ENCODE results near the gene COL5A1. TPM values are rescaled to one million over a fixed set of nuclear protein-coding genes. Genes with fewer than 3 reads are reported as not detected.

COL5A1 gene
- total RNA-seq, 4 donors from 2014 or later: 7.1 to 69.3 (median 16.1) TPM

DNA sequence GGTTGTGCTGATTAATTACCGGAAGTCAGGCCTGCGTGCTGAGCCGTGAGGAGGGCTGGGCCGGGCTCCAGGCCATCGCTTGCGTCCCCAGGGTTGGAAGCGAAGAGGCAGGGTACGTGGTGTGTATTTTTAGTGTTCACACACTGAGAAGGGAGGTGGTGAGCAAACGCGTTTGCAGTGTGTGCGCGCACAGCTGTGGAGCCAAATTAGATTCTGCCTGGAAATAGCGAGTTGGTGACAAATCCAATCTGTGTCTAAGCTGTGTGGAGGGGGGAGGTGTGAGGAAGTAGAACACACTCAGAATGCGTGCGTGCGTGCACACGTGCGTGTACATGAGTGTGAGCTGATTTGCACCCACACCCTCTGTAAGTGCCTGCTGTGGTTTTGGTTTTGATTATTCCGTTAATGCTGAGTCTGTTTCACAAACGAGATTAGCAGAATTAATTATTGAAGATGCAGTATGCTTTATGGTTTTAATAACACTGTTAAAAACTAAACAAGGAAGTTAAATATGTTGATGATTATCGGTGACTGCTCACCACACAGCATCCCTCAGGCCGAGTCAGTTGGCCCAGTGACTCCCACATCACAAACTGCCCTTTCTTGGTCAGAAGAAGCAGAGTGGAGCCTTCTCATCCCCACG is 127.2 kb downstream of the COL5A1 start:
- in situ Hi-C loops (cut with MboI; ENCODE audit: low pct_ligation_motif_present in 1 of 4, low pct_unique_long_range_greater_than_20kb in 1 of 4, low sequenced_read_pairs in 3 of 4) (no loop called here), intact Hi-C loops (cut with DNase I; ENCODE audit: low total_unique reads) (no loop called here)
- Histone ChIP-seq H3K4me3 (no peak overlapping the region), H3K27ac (no peak overlapping the region), H3K4me1 (no peaks in the 10 kb centered on the region), H3K9me3 (no peaks in the 10 kb centered on the region), H3K36me3 (no peaks in the 10 kb centered on the region), H3K27me3 (no peaks in the 10 kb centered on the region)
- no peak for DNase-seq
- TF ChIP-seq CTCF (IDR thresholded peaks at IDR 0.05): no peak
- TF ChIP-seq POLR2A (IDR thresholded peaks at IDR 0.05): no peak
- no peak for TF ChIP-seq POLR2AphosphoS5 (IDR thresholded peaks at IDR 0.05)
- TF ChIP-seq EP300 (IDR thresholded peaks at IDR 0.05; ENCODE audit: low read depth): no peak
- WGBS, 2 donors (ENCODE audit: low coverage in 1 of 2): 60 to 61% methylated on average over 1 to 23 of the region's 23 CpGs

DNA sequence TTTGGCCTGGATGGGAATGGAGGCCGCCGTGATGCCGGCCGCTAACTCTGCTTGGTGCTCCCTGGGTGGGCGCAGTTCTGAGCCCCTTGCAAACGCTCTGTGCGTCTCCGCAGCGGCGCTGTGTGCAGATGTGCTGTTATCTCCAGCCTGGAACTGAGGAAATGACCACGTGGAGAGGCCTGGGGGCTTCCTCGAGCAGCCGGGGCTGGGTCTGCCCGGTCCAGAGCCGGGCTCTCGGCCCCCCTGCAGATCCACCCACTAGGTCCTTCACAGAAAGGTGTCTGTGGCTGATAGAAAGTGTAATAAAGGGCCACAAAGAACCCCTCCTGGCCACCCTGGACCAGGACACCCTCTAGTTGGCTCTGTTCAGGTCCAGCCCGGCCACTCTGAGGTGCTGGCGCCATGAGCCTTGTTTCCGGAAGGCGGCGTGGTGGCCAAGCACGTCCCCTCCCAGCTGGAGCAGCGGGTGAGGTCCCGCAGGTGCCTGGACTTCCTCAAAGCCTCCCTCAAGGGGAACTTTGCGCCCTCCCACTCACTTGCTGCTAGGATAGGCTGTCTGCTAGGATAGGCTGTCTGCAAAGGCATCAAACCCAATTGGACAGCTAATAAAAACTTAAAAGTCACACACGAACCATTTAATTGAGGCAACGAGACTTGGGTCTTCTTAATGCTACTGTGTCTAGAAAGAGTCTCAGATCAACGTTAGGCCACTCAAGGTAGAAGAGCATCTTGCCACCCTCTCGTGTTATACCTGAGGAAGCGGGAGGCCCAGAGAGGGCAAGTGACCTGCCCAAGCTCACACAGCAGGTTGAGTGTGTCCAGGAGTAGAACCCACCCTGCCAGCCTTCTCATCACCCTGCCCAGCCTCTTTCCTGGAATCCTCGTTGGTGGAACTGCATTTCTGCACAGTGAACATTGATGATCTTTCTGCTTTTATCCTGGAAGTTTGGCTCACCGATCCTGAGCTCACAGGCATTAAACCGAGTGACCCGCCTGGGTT is 129.7 kb downstream of the COL5A1 start:
- DNase-seq: no peak

GRCh38 chr9:134772331-134772730 is 130.7 kb downstream of the COL5A1 start:
- Histone ChIP-seq H3K4me1 (peaks cover 0 to 19% (median 14%) of the 10 kb centered on the region in 4 donors), H3K36me3 (no peaks in the 10 kb centered on the region), H3K27me3 (no peaks in the 10 kb centered on the region), H3K27ac (no peak overlapping the region), H3K9me3 (no peaks in the 10 kb centered on the region), H3K4me3 (no peak overlapping the region)
- TF ChIP-seq POLR2AphosphoS5 (IDR thresholded peaks at IDR 0.05) (no peak), EP300 (IDR thresholded peaks at IDR 0.05; ENCODE audit: low read depth) (no peak), CTCF (IDR thresholded peaks at IDR 0.05) (no peak), POLR2A (IDR thresholded peaks at IDR 0.05) (no peak)
- in situ Hi-C loops (cut with MboI; ENCODE audit: low pct_ligation_motif_present in 1 of 4, low pct_unique_long_range_greater_than_20kb in 1 of 4, low sequenced_read_pairs in 3 of 4): no loop called here
- intact Hi-C loops (cut with DNase I; ENCODE audit: low total_unique reads): no loop called here
- WGBS, 2 donors (ENCODE audit: low coverage in 1 of 2): 86% methylated on average over 12 of the region's 12 CpGs; no CpG with 5 or more reads in 1 of the 2 donors
- no peak for DNase-seq

More for the DNA sequence above, 129.7 kb downstream of the COL5A1 start:
- TF ChIP-seq POLR2A (IDR thresholded peaks at IDR 0.05): no peak
- TF ChIP-seq POLR2AphosphoS5 (IDR thresholded peaks at IDR 0.05): no peak
- H3K27me3 ChIP-seq: no peaks in the 10 kb centered on the region
- WGBS, 2 donors (ENCODE audit: low coverage in 1 of 2): 59% methylated on average over 31 of the region's 34 CpGs; no CpG with 5 or more reads in 1 of the 2 donors
- no peak overlapping the region for H3K27ac ChIP-seq
- intact Hi-C loops (cut with DNase I; ENCODE audit: low total_unique reads): no loop called here
- no peak overlapping the region for H3K4me3 ChIP-seq
- H3K4me1 ChIP-seq: peaks cover 0 to 19% (median 14%) of the 10 kb centered on the region in 4 donors
- no peaks in the 10 kb centered on the region for H3K36me3 ChIP-seq
- in situ Hi-C loops (cut with MboI; ENCODE audit: low pct_ligation_motif_present in 1 of 4, low pct_unique_long_range_greater_than_20kb in 1 of 4, low sequenced_read_pairs in 3 of 4): no loop called here
- no peaks in the 10 kb centered on the region for H3K9me3 ChIP-seq

DNA sequence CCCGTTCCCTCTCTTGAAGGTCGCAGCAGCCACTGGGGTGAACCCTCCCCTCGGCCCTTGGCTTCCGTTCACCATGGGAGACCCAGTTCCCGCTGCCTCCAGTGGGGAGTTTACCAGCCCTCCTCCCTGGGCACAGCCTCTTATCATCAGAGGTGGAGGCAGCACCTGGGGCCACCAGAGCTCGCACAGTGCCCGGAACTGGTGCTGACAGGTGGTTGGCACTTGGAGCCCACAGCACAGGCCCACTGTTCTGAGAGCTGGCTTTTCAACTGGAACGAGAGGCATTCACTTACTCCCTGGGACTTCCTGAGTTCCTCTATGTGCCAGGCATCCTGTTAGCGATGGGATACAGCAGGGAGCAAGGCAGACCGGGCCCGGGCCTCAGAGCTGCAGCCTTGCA is 132.2 kb downstream of the COL5A1 start:
- H3K36me3 ChIP-seq: no peaks in the 10 kb centered on the region
- H3K27ac ChIP-seq: no peak overlapping the region
- no peaks in the 10 kb centered on the region for H3K9me3 ChIP-seq
- DNase-seq: no peak
- WGBS, 2 donors (ENCODE audit: low coverage in 1 of 2): 88% methylated on average over 11 of the region's 11 CpGs; no CpG with 5 or more reads in 1 of the 2 donors
- in situ Hi-C loops (cut with MboI; ENCODE audit: low pct_ligation_motif_present in 1 of 4, low pct_unique_long_range_greater_than_20kb in 1 of 4, low sequenced_read_pairs in 3 of 4) (no loop called here), intact Hi-C loops (cut with DNase I; ENCODE audit: low total_unique reads) (no loop called here)
- H3K4me1 ChIP-seq: peaks cover 0 to 19% (median 14%) of the 10 kb centered on the region in 4 donors
- TF ChIP-seq POLR2A (IDR thresholded peaks at IDR 0.05): no peak
- no peak for TF ChIP-seq POLR2AphosphoS5 (IDR thresholded peaks at IDR 0.05)
- TF ChIP-seq EP300 (IDR thresholded peaks at IDR 0.05; ENCODE audit: low read depth): no peak
- no peak for TF ChIP-seq CTCF (IDR thresholded peaks at IDR 0.05)
- H3K4me3 ChIP-seq: no peak overlapping the region
- no peaks in the 10 kb centered on the region for H3K27me3 ChIP-seq
